ENCODE data around the gene TAS2R41. TPM values are rescaled to one million over a fixed set of nuclear protein-coding genes. Genes with fewer than 3 reads are reported as not detected.
"Not testable (repeated sequence)": the region's sequence is repeated elsewhere in the genome, so short reads cannot be mapped to it uniquely, and the experiment has no call there.

The TAS2R41 gene
- polyA plus RNA-seq, 3 donors: not detected

DNA sequence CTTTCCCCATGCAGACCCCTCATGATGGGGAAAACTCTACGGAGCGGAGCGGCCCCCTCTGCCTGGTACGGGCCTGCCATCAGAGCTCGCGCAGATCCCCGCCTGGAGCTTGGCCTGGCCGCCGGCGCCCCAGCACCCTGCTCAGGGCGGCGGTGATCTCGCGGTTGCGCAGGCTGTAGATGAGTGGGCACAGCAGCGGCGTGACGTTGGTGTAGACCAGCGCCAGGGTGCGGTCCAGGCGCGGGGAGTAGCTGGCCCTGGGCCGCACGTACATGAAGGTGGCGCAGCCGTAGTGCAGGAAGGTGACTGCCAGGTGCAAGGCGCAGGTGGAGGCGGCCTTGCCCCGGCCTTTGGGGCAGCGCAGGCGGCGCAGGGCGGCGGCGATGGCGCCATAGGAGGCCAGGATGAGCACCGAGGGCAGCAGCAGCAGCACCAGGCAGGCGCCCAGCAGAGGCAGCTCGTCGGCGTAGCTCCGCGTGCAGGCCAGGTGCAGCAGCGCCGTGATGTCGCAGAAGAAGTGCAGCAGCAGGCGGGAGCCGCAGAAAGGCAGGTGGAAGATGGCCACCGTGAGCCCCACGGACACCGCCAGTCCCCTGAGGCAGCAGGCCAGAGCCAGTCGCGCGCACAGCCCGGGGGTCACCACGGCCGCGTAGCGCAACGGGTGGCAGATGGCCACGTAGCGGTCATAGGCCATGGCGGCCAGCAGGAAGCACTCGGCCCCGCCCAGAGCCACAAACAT lies 33.4 kb downstream of the TAS2R41 start:
- WGBS, 3 donors: 69 to 73% (median 73%) methylated on average over 64 to 65 of the region's 65 CpGs
- no peak overlapping the region for H3K27ac ChIP-seq (ENCODE audit: low read depth, low read length)

DNA sequence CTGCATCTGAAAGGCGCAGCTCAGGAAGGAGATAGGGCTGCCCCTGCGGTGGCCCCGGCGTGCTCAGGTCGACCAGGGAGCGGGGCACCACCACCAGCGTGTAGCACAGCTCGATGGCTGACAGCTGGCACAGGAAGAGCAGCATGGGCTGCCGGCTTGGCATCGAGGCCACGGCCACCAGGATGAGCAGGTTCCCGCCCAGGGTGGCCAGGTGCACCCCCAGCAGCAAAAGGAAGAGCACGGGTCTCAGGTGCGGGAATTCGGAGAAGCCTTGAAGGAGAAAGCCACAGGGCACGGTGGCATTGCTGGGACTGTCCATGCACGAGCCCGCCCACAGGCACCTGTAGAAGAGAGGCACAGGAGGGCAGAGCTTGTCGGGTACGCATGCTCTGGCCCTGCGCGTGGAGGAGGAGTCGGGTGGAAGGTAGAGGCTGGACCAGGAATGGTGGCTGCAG lies 33.9 kb downstream of the TAS2R41 start:
- 83 to 89% (median 83%) methylated on average over 23 of the region's 23 CpGs for WGBS, 3 donors
- H3K27ac ChIP-seq (ENCODE audit: low read depth, low read length): no peak overlapping the region

DNA sequence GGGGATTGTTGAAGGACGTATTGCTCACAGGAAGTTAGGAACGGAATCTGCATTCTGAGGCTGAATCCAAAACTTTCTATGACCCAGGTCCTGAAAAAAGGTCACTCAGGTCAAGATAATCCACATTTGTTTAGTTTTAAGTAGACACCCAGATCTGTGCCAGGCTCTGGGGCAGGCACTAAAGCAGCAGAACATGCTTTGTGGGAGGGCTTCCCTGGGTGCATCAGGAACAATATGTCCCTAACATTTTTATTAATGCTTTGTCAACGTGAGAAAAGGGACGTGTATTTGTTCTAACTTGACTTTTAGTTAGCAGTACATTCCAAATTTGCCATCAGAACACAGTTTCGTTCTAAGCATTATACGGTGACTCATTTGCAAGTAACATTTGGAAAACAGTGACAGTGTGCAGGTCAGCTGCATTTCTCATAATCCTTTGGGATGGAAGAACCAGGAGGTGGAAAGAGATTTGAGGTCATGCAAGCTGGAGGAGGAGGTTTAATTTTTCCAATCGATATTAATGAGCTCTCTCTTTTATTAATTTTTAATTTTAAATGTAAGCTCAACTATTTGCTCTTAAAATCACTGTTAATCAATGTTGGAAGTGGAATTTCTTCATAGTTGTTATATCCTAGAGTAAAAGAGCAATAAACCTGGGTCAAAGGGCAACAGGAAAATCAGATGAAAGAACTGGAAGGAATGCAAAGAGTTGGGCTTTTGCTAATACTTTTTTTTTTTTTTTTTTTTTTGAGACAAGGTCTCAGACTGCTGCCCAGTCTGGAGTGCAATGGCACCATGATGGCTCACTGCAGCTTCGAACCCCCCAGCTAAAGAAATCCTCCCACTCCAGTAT lies 35.0 kb downstream of the TAS2R41 start:
- 62 to 74% (median 73%) methylated on average over 8 of the region's 8 CpGs for WGBS, 3 donors
- no peak overlapping the region for H3K27ac ChIP-seq (ENCODE audit: low read depth, low read length)

DNA sequence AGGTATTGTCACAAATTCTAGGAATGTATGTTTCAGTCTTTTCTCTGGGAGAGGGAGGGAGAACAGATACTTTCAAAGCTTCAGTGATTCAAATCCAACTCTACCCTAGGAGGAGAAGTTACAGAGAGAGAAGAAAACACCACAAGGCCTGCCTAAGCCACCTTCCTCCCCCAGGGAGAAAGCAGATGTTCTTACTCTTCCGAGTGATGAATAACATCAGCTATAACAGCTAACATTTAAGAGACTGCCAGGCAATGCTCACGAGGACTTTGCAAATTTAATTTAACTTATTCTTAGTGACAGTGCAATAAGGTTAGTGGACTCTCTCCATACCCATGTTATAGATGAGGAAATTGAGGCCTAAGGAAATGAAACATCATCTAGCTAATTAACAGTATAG lies 36.8 kb downstream of the TAS2R41 start:
- H3K27ac ChIP-seq (ENCODE audit: low read depth, low read length): no peak overlapping the region
- WGBS, 3 donors: 73 to 76% (median 75%) methylated on average over 2 of the region's 2 CpGs

DNA sequence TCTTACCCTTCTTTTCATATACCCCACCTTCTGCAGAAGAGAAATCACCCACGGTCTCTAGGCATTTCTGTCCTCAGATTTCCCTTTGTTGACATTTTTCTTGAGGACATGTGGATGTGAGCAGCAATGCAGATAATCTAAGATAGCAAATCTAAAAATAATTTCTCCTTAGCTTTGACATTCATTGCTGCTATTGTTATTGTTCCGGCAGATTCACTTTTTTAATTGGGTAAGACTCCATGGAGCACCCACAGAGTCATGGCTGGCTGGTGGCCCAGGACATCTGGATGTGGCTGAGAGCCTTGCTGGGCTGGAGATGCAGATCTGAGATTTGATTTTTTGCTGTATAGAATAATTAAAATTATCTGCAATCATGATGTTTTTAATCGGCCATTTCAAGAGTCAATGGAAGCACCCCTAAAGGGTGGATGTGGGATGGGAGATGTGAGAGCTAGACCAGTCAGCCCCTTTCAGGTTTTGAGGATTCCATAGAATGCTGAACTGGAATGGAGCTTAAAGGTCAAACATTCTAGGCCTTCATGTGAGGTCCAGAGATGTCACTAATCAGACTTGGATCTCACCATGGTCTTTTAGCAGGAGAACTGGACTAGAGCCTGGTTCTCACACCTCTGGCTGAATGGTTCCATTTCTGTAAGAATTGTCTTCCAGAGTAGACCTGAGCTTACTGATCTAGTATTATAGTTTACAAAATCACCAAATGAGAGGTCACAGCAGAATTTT lies 37.5 kb downstream of the TAS2R41 start:
- 61 to 85% (median 72%) methylated on average over 3 of the region's 3 CpGs for WGBS, 3 donors
- H3K27ac ChIP-seq (ENCODE audit: low read depth, low read length): no peak overlapping the region

DNA sequence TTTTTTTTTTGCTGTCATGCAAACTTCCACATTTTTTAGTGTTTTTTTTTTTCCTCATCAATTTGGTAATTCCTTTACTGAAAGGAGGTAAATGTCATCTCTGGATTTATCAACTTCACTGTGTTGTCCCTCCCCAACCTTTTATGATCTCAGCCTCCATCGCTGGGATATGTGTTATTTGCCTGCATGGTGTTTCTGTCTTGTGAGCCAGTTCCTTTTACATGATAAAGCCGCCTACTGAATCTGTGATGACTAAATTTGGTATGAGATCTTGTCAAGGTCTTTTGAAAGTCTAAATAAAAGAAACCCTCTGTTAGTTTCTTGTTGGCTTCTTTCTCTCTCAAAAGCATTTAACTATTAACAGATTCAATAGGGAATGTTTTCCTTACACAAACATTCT lies 39.3 kb downstream of the TAS2R41 start:
- 69 to 91% (median 88%) methylated on average over 2 of the region's 2 CpGs for WGBS, 3 donors
- H3K27ac ChIP-seq (ENCODE audit: low read depth, low read length): no peak overlapping the region

DNA sequence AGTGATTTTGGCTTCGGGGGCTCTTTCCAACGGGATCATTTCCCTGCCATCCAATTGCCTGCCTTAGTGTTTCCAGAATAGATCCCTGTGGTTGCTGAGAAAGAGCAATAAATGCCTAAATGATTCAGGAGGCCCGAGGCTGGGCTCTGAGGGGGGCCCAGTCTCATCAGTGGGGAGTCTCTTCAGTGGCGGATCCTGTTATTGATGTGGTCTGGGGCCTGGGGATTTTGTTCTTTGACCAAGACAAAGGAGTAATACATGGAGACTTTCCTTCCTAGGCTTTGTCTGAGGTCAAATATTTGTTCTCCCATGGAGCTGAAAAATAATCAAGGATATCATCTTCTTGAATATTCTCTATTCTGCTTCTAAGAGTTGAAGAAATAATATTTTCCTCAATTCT lies 40.8 kb downstream of the TAS2R41 start:
- H3K27ac ChIP-seq (ENCODE audit: low read depth, low read length): no peak overlapping the region
- 45 to 81% (median 77%) methylated on average over 4 of the region's 4 CpGs for WGBS, 3 donors

DNA sequence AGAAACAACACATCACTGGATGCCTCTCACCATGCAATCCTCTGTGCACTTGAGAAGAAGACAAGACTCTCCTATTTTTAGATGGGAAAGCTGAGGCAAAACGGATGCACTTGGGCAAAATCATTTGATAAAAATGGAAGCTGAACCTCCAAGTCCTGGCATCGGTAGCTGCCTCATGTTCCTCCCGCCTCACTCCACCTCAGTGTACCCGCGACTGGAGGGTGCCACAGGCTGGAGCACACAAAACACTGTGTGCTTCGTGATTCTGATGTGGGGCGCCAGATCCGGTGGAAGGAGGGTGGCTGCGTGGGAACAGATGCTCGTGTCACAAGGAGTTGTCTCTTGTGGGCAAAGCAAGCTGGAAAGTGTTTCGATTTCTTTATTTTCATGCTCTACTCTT lies 41.3 kb downstream of the TAS2R41 start:
- 85 to 94% (median 91%) methylated on average over 11 of the region's 11 CpGs for WGBS, 3 donors
- H3K27ac ChIP-seq (ENCODE audit: low read depth, low read length): no peak overlapping the region

DNA sequence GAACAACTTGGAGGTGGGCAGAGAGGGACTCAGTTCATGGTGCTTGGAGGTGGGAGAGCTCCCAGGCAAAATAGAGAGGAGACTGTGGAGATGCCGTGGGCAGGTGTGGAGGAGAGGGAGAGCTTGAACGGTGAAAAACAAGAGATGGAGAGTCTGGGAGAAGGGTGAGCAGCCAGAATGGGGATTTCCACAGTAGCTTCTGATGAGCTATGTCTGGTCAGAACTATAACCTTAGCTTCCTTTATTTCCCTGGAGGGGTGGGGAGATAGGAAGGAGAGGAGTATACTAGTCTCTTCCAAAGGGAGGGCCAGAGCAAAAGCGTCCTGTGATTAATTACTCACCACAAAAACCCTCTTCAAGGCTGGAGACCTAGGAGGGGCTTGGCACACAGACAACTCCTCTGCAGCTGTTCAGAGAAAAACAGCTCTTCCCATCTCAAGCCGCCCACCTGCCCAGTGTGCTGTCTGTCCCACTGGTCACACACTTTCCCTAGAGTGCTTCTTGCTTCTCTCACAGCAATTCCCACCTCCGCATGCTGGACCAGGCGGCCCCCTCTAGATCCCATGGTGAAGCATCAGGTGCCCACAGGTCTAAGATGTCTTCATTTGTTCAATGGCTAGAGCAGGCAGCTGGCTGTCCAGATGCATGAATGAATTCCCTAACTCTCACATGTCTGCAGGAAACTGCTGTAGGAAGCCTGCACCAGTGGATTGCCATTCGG lies 41.9 kb downstream of the TAS2R41 start:
- no peak overlapping the region for H3K27ac ChIP-seq (ENCODE audit: low read depth, low read length)
- WGBS, 3 donors: 52 to 74% (median 60%) methylated on average over 7 of the region's 7 CpGs

DNA sequence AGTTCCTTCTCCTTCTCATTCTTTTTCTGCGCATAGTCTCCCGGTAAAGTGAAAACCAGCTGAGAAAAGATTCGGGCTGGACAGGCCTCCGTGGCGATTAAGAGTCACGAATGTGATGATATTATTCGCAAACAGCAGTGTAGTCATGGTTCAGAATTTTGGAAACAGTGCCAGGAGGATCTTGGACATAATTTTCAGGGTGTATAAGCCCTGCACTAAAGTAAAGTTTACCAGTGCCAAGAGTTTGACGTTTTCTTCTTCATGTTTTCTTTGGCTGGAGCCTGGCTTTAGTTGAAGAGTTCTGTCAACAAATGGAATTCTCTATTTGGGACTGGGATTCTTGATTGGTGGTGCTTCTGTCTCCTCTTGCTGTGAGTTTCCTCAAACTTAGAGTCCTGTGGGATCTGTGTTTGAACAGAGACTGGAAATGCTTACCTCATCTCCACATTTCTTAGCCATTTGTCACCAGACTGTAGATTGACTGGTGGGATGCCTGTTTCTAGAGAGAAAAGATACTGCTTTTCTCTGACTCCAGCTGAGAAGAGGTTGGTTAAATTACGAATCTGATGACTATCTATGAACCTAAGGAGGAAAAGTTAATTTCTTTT lies 44.7 kb downstream of the TAS2R41 start:
- no CpG with 5 or more reads among the region's 9 CpGs for WGBS, 3 donors
- not testable (repeated sequence) for H3K27ac ChIP-seq (ENCODE audit: low read depth, low read length)

Other genes starting within 250 kb of the TAS2R41 start
- gene GSTK1, start 214.4 kb upstream of the TAS2R41 start, polyA plus RNA-seq: 100 to 1,000 TPM in 2 of 3 donors, 10 to 100 TPM in 1; 89.9 to 213 (median 147) TPM
- 1 to 10 TPM in 2 of 3 donors, under 1 TPM in 1; 0.56 to 9.8 (median 1.7) TPM for gene TMEM139, start 192.9 kb upstream of the TAS2R41 start, polyA plus RNA-seq
- gene CASP2, start 189.5 kb upstream of the TAS2R41 start, polyA plus RNA-seq: 1 to 10 TPM; 4.2 to 6.1 (median 5.4) TPM
- gene CLCN1, start 161.8 kb upstream of the TAS2R41 start, polyA plus RNA-seq: under 1 TPM in 1 of 3 donors, not detected in 2; 0.07 TPM
- 1 to 10 TPM in 1 of 3 donors, under 1 TPM in 2; 0.09 to 1.2 (median 0.37) TPM for gene FAM131B, start 115.2 kb upstream of the TAS2R41 start, polyA plus RNA-seq
- gene ZYX, start 96.5 kb upstream of the TAS2R41 start, polyA plus RNA-seq: 100 to 1,000 TPM in 2 of 3 donors, 10 to 100 TPM in 1; 40.6 to 234 (median 200) TPM
- gene EPHA1, start 69.0 kb upstream of the TAS2R41 start, polyA plus RNA-seq: 1 to 10 TPM in 1 of 3 donors, under 1 TPM in 1, not detected in 1; 0.89 to 4.9 TPM
- not detected for gene TAS2R60, start 34.4 kb upstream of the TAS2R41 start, polyA plus RNA-seq
- under 1 TPM in 2 of 3 donors, not detected in 1; 0.03 to 0.17 TPM for gene CTAGE15, start 93.9 kb downstream of the TAS2R41 start, polyA plus RNA-seq
- gene TCAF2, start 143.1 kb downstream of the TAS2R41 start, polyA plus RNA-seq: 1 to 10 TPM in 2 of 3 donors, under 1 TPM in 1; 0.94 to 1.2 (median 1.0) TPM

Measured in adipose tissue (tissue), 3 donors.